Activated T-cell treated with anti-CD3 and anti-CD28 coated beads, Interleukin-2, amount 50 U/mL, for 1 hour (primary cell): Measurements from ENCODE around the gene PREX1.
"Not testable (repeated sequence)": the region's sequence is repeated elsewhere in the genome, so short reads cannot be mapped to it uniquely, and the experiment has no call there.

Experiments used
- DNase-seq: peaks from one replicate; pipeline ENCODE4 v3.0.0-alpha.2; 2020

PREX1 gene

DNA sequence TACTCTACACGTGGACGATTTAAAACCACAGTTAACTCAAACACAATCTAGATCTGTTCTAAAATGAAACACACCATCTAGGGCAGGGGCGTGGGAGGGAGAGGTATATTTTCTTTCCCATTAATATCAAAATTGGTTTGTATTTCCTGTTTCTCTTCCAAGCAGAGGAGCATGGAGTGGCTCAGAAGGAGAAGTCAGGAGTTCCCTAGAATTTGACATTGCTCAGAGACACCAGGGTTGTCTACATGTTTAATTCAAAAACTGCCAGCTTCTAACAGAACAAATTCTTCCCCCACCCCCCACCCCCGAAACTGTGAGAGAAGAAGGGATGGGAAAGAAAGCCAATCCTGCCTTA lies 2.3 kb downstream of the PREX1 start:
- no peak for DNase-seq

DNA sequence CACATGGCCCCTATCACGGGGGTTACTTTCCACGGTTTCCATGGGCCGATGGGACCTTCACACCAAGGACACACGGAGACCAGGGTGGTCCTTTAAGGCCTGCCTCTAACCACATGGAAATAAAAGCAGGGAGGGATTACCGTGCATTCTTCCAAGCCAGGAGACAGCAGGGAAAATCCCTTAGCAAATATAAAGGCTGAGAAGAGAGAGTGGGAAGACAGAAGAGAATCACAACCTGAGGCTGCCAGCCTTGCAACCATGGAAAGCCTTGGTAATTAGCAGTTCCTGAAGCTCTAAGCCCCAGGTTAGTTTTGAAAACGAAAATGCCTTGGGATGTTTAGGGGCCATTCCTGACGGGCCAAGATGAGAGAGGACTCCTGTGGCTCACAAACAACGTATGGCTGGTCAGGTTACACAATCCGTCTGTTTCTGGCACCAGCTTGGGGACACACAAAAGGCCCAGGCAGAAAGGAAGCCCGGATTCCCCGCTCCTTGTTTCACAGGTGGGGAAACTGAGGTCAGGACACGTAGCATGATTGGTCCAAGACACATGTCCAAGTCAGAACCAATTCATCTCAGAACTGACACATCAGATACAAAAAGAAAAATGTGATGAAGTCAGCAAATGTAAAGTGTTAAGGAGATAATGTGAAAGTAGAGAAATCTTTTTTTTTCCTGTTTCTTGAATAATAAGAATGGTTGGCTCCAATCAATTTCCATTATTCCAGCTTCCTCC lies 2.8 kb downstream of the PREX1 start:
- DNase-seq, result no peak

DNA sequence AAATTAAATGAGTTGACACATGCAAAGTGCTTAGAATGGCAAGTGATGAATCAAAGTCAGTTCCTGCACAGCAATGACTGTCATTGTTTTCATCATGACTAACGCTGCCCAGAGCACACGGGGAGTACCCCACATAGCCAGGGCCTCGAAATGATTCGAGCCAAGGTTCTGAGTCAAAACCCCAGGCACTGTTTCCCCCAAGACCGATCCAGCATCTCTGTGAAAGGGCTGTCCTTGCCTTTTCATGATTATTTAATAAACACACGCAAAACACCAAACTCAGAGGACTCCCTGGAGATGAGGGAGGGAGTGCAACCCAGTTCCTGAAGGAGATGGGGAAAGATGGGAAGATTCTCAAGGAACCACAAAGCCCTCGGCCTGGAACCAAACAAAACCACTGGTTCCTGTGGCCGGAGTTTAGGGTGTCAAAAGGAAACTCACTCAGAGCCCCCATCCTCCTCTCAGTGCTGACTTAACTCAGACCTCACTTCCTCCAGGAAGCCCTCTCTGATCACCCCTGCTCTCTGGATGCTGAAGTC lies 3.8 kb downstream of the PREX1 start:
- no peak for DNase-seq

DNA sequence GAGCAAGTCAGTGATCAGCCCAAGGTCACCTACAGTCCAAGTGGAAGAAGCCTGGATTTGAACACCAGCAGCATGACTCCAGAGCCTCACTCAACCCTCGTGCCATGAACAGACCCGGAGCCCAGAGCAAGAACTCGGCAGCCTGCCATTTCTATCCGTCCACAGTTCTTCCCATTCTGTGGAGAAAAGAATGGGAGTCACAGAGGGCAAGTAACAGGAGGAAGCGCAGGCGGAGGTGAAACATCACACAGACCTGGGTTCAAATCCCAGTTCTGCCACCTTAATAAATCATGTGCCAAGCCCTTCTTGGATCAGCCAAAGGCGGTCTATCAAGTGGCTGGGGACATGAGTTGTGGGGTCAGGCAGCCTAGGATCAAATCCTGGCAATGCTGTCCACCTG lies 4.3 kb downstream of the PREX1 start:
- DNase-seq, result no peak

- no peak for DNase-seq
Observed at GRCh38 chr20:48822879-48823385, 4.9 kb downstream of the PREX1 start.

DNA sequence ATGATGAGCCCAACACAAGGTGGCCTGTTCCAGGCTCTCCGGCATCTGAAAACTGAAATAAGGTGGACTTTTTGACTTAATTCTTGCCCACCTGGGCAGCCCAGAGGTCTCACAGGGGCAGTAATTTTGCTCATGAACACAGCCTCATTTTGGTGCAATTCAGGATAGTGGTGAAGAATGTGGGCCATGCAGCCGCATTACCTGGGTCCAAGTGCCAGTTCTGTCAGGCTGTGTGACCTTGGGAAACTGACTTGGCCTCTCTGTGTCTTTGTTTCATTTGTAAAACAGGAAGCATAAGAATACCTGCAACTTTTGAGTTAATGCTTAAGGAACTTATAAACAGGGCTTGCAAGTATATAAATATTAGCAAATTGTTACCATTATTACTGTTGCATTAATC lies 5.6 kb downstream of the PREX1 start:
- no peak for DNase-seq

DNA sequence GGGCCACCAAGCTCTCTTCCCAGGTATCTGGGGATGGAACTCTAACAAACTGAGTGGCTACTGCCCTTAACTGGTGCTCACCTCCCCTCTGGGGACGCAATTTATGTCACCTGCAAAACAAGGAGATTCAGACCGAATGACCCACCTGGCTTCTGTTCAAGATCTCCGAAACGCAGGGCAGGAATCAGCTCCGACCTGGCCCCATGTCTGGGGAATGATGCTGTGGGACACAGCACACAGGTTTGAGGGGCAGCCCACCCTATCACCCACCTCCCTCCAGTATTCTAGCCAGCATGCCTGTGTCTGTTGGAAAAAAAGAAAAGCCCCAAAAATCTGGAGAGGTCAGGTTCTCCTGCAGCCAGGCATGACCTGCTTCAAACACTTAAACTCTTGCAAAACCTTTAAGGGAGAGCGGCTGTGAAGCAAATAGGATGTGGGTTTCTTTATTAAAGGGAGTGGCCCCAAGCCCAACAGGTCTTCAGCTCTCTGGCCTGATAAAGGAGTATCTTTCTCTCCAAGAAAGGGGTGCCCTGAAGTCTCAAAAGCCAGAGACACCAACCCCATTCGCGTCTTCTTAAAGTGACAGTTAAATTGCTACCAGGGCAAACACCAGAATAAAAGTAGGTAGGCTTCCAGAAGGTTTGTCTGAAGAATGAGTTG lies 6.4 kb downstream of the PREX1 start:
- no peak for DNase-seq

DNA sequence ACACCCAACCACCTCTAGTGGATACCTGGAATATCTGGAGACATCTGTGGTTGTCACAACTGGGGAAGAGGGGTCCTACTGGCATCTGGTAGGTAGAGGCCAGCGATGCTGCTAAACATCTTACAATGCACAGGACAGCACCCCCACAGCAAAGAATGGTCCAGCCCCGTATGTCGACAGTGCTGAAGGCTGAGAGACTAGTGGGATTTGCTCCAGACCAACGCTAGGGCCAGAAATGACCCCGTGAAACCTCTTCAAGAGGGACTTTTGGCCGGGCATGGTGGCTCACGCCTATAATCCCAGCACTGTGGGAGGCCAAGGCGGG lies 7.2 kb downstream of the PREX1 start:
- no peak for DNase-seq

- no peak for DNase-seq
Observed at GRCh38 chr20:48819821-48820648, 7.8 kb downstream of the PREX1 start.

GRCh38 chr20:48819089-48819488 lies 8.7 kb downstream of the PREX1 start:
- no peak for DNase-seq

GRCh38 chr20:48818481-48818987 lies 9.3 kb downstream of the PREX1 start:
- no peak for DNase-seq

DNA sequence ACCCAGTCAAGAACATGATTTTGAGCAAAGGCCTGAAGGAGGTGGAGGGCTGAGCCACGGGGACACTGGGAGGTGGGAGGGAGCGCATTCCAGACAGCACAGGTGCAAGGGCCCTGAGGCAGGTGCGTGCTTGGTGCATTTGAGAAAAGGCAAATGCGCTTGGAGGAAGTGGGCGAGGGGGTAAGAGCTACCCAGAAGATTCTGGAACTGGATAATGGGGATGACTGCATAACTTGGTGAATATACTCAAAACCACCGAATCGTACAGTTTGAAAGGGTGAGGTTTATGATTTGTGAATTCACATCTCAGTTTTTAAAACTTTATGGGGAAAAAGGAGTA lies 9.8 kb downstream of the PREX1 start:
- DNase-seq, result no peak

- no peak for DNase-seq
Observed at GRCh38 chr20:48817367-48818030, 10.3 kb downstream of the PREX1 start.

- no peak for DNase-seq
Observed at GRCh38 chr20:48816282-48817205, 11.3 kb downstream of the PREX1 start.

DNA sequence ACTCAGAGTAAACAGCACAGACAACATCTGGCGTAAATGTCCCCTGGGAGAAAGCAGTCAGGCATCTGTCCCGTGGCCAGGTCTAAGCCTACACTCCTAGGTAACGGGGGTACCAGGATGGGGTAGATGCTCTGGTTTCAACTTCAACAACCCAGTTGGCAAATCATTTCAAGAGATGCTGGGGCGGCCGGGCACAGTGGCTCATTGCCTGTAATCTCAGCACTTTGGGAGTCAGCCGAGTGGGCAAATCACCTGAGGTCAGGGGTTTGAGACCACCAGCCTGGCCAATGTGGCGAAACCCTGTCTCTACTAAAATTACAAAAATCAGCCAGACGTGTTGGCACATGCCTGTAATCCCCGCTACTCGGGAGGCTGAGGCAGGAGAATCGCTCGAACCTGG lies 12.3 kb downstream of the PREX1 start:
- no peak for DNase-seq

DNA sequence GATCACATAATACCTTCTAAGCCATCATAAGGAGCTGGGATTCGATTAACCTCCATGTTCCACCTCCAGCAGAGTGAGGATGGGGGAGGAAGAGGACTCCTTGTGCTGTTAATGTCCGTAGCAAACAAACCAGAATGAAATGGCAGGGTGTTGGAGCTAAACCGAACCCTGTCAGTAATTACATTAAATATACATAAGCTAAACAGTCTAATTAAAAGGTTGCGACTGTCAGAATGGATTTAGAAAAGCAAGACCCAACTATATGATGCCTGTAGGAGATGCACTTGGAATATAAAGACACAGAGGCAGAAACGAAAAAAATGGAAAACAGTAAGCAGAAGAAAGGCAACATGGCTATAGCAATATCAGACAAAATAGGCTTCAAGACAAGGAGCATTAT lies 13.2 kb downstream of the PREX1 start:
- DNase-seq, result no peak

GRCh38 chr20:48813930-48814546 lies 13.8 kb downstream of the PREX1 start:
- DNase-seq, result no peak

DNA sequence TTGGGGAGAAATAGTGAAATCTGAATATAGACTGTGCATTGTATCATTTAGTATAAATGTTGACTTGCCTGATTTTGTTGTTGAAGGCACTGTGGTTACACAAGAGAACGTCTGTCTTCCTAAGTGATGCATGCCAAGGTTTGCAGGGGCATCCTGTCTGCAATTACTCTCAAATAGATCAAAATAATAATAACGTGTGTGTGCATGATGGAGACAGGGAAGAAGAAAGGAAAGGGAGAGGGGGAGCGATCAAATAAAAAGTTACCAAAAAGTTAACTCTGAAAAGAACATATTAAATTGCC lies 14.4 kb downstream of the PREX1 start:
- no peak for DNase-seq

- no peak for DNase-seq
Observed at GRCh38 chr20:48812600-48813445, 15.0 kb downstream of the PREX1 start.

- DNase-seq, result not testable (repeated sequence)
Observed at GRCh38 chr20:48812114-48812513, 15.7 kb downstream of the PREX1 start.

GRCh38 chr20:48809673-48810072 lies 18.1 kb downstream of the PREX1 start:
- no peak for DNase-seq
